Suprapubic skin (tissue), 4 donors: ENCODE results near the gene MCF2L. TPM values are rescaled to one million over a fixed set of nuclear protein-coding genes. Genes with fewer than 3 reads are reported as not detected.

ENCODE experiments used
- DNase-seq, 2 donors: peaks; one replicate each; pipeline ENCODE4 v3.0.0-alpha.2; 2019; ENCODE audit warnings: low spot score in 2 of 2
- H3K27ac ChIP-seq: fragments of 200-600 bp; sonication (generic); one replicate; pipeline ENCODE4 v1.5.1; 2019
- H3K27me3 ChIP-seq: fragments of 200-600 bp; sonication (generic); one replicate; pipeline ENCODE4 v1.5.1; 2019
- H3K36me3 ChIP-seq: fragments of 200-600 bp; sonication (generic); one replicate; pipeline ENCODE4 v1.5.1; 2019
- H3K4me1 ChIP-seq: fragments of 200-600 bp; sonication (generic); one replicate; pipeline ENCODE4 v1.5.1; 2019
- H3K4me3 ChIP-seq: fragments of 200-600 bp; sonication (generic); one replicate; pipeline ENCODE4 v1.5.1; 2019; ENCODE audit warnings: mild to moderate bottlenecking
- H3K9me3 ChIP-seq: fragments of 200-600 bp; sonication (generic); one replicate; pipeline ENCODE4 v1.5.1; 2019
- CTCF ChIP-seq, 2 donors: fragments of 200-600 bp in 1 of 2; fragments of 450-650 bp in 1 of 2; sonication (generic) in 1 of 2; IDR thresholded peaks; one replicate each; pipeline ENCODE4 v1.5.1; 2016 to 2019; ENCODE audit warnings: antibody characterized with exemption in 2 of 2, mild to moderate bottlenecking in 1 of 2, moderate library complexity in 1 of 2
- EP300 ChIP-seq: sonication (generic); formaldehyde crosslinking; IDR thresholded peaks from one replicate; pipeline ENCODE4 v1.6.1; 2017; ENCODE audit warnings: antibody characterized with exemption
- POLR2A ChIP-seq, 2 donors: fragments of 450-650 bp; IDR thresholded peaks; one replicate each; pipeline ENCODE4 v1.6.1; 2017; ENCODE audit warnings: antibody characterized with exemption in 2 of 2, mild to moderate bottlenecking in 2 of 2, moderate library complexity in 2 of 2
- POLR2AphosphoS5 ChIP-seq, 3 donors: sonication (generic); formaldehyde crosslinking; IDR thresholded peaks; one replicate each; pipeline ENCODE4 v1.6.1; 2017; ENCODE audit warnings: antibody characterized with exemption in 3 of 3
- WGBS: methylation state at CpG from one replicate; pipeline ENCODE4 v1.1.5; 2018; 5-methylcytosine and 5-hydroxymethylcytosine counted together
- total RNA-seq, 4 donors: library from RNA; depleted of rRNA; stranded (reverse); fragments of >200 nt; gene quantifications; one replicate each; pipeline ENCODE4 v1.1.0, GENCODE V29; 2016

The MCF2L gene
- total RNA-seq, 4 donors from 2014 or later = 25.4 to 144 (median 50.0) TPM

GRCh38 chr13:113049521-113049941 lies 80.5 kb downstream of the MCF2L start:
- H3K9me3 ChIP-seq = no peaks in the 10 kb centered on the region
- DNase-seq = no peak
- TF ChIP-seq POLR2AphosphoS5 (IDR thresholded peaks at IDR 0.05) (no peak), CTCF (IDR thresholded peaks at IDR 0.05) (no peak), POLR2A (IDR thresholded peaks at IDR 0.05) (no peak), EP300 (no peak)
- 85% methylated on average over 8 of the region's 13 CpGs for WGBS
- no peak overlapping the region for H3K4me3 ChIP-seq
- H3K27ac ChIP-seq = no peak overlapping the region
- H3K36me3 ChIP-seq = peaks cover 28% of the 10 kb centered on the region
- no peaks in the 10 kb centered on the region for H3K4me1 ChIP-seq
- H3K27me3 ChIP-seq = peaks cover 2% of the 10 kb centered on the region

GRCh38 chr13:113049981-113050380 lies 81.0 kb downstream of the MCF2L start:
- Histone ChIP-seq H3K27me3 (peaks cover 2% of the 10 kb centered on the region), H3K27ac (no peak overlapping the region), H3K4me1 (no peaks in the 10 kb centered on the region), H3K9me3 (no peaks in the 10 kb centered on the region), H3K36me3 (peaks cover 23% of the 10 kb centered on the region), H3K4me3 (no peak overlapping the region)
- TF ChIP-seq POLR2A (IDR thresholded peaks at IDR 0.05) = no peak
- TF ChIP-seq CTCF (IDR thresholded peaks at IDR 0.05) = no peak
- no peak for TF ChIP-seq EP300
- no peak for TF ChIP-seq POLR2AphosphoS5 (IDR thresholded peaks at IDR 0.05)
- WGBS = 76% methylated on average over 8 of the region's 8 CpGs
- no peak for DNase-seq

GRCh38 chr13:113050734-113051431 lies 81.9 kb downstream of the MCF2L start:
- Histone ChIP-seq H3K27ac (no peak overlapping the region), H3K27me3 (peaks cover 2% of the 10 kb centered on the region), H3K36me3 (peaks cover 14% of the 10 kb centered on the region), H3K9me3 (no peaks in the 10 kb centered on the region), H3K4me3 (no peak overlapping the region), H3K4me1 (no peaks in the 10 kb centered on the region)
- peak in 1 of 2 donors; percentile 48 for DNase-seq
- TF ChIP-seq EP300 (no peak), POLR2A (IDR thresholded peaks at IDR 0.05) (no peak), CTCF (IDR thresholded peaks at IDR 0.05) (no peak), POLR2AphosphoS5 (IDR thresholded peaks at IDR 0.05) (no peak)
- WGBS = 64% methylated on average over 23 of the region's 48 CpGs

- H3K4me1 ChIP-seq = no peaks in the 10 kb centered on the region
- no peak overlapping the region for H3K27ac ChIP-seq
- H3K36me3 ChIP-seq = peaks cover 7% of the 10 kb centered on the region
- 97% methylated on average over 11 of the region's 14 CpGs for WGBS
- TF ChIP-seq CTCF (IDR thresholded peaks at IDR 0.05) (no peak), EP300 (no peak), POLR2AphosphoS5 (IDR thresholded peaks at IDR 0.05) (no peak), POLR2A (IDR thresholded peaks at IDR 0.05) (no peak)
- peak in 1 of 2 donors; percentile 19 for DNase-seq
- H3K4me3 ChIP-seq = no peak overlapping the region
- H3K9me3 ChIP-seq = no peaks in the 10 kb centered on the region
- H3K27me3 ChIP-seq = peaks cover 2% of the 10 kb centered on the region
Observed at GRCh38 chr13:113051641-113052040, 82.6 kb downstream of the MCF2L start.

GRCh38 chr13:113052206-113052605 lies 83.2 kb downstream of the MCF2L start:
- Histone ChIP-seq H3K4me3 (no peak overlapping the region), H3K4me1 (no peaks in the 10 kb centered on the region), H3K27ac (no peak overlapping the region), H3K27me3 (peaks cover 2% of the 10 kb centered on the region), H3K9me3 (no peaks in the 10 kb centered on the region), H3K36me3 (peaks cover 3% of the 10 kb centered on the region)
- peak in 1 of 2 donors; percentile 20 for DNase-seq
- WGBS = 84% methylated on average over 16 of the region's 16 CpGs
- TF ChIP-seq CTCF (IDR thresholded peaks at IDR 0.05) = no peak
- no peak for TF ChIP-seq EP300
- no peak for TF ChIP-seq POLR2A (IDR thresholded peaks at IDR 0.05)
- TF ChIP-seq POLR2AphosphoS5 (IDR thresholded peaks at IDR 0.05) = no peak
